ENCODE measurements around the gene KLF6.
"Not testable (repeated sequence)": the region's sequence is repeated elsewhere in the genome, so short reads cannot be mapped to it uniquely, and the experiment has no call there.

DNA sequence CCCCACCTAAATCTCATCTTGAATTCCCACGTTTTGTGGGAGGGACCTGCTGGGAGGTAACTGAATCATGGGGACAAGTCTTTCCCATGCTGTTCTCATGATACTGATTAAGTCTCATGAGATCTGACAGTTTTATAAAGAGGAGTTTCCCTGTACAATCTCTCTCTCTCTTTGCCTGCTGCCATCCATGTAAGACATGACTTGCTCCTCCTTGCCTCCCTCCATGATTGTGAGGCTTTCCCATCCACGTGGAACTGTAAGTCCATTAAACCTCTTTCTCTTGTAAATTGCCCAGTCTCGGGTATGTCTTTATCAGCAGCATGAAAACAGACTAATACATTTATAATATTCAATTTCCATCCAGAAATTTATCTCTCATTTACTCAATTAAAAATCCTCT lies 52.8 kb downstream of the KLF6 start:
- not testable (repeated sequence) for TF ChIP-seq POLR2A (IDR thresholded peaks at IDR 0.05)
- TF ChIP-seq, protein P1, sequence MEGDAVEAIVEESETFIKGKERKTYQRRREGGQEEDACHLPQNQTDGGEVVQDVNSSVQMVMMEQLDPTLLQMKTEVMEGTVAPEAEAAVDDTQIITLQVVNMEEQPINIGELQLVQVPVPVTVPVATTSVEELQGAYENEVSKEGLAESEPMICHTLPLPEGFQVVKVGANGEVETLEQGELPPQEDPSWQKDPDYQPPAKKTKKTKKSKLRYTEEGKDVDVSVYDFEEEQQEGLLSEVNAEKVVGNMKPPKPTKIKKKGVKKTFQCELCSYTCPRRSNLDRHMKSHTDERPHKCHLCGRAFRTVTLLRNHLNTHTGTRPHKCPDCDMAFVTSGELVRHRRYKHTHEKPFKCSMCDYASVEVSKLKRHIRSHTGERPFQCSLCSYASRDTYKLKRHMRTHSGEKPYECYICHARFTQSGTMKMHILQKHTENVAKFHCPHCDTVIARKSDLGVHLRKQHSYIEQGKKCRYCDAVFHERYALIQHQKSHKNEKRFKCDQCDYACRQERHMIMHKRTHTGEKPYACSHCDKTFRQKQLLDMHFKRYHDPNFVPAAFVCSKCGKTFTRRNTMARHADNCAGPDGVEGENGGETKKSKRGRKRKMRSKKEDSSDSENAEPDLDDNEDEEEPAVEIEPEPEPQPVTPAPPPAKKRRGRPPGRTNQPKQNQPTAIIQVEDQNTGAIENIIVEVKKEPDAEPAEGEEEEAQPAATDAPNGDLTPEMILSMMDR (IDR thresholded peaks at IDR 0.05): not testable (repeated sequence)

Measured in tibial nerve (tissue), 3 donors.